SH-SY5Y (cell line): ENCODE data around the gene MINDY1.

Source experiments
- GATA2 ChIP-seq: IDR thresholded peaks from 2 replicates; pipeline ENCODE4 v1.6.1; 2011; ENCODE audit warnings: mild to moderate bottlenecking, low read depth, low read length
- GATA3 ChIP-seq: IDR thresholded peaks from 2 replicates; pipeline ENCODE4 v1.6.1; 2011; ENCODE audit warnings: low read depth, mild to moderate bottlenecking, low read length, moderate library complexity

DNA sequence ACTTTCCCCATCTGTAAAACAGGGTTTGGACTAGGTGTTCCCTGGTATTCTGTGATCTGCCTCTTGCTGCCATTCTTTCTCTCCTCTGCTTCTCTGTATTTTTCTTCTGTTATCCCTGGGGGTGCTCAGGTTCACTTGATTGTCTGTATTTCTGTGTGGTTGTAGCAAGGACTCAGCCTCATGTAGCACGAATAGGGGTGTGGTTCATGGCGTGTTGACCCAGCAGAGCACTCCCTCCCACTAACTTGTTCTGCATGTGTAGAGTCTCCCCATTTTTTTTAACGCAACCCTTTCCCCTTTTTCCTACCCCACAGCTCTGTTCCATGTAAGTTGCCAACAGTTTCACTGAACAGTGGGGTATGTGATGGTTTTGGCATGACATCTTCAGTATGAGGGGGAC is 28.5 kb upstream of the MINDY1 start:
- TF ChIP-seq GATA3 (no peak), GATA2 (no peak)
